GM13976 (cell line): ENCODE data around the gene PCNX2.

Source experiments
- DNase-seq: peaks from one replicate; pipeline ENCODE4 v3.0.0; 2012; ENCODE audit warnings: low spot score
- in situ Hi-C: fragments of 300-500 bp; cut with MboI; formaldehyde crosslinking; loops from one replicate; pipeline ENCODE4 v1.12.0; 2022; ENCODE audit warnings: low sequenced_read_pairs, mixed read lengths, inconsistent platforms; ENCODE audit not compliant: unreplicated experiment
- TF ChIP-seq, protein P1 (sequence below): IDR thresholded peaks from 2 replicates; pipeline ENCODE4 v1.5.1; 2012; ENCODE audit warnings: borderline replicate concordance, mild to moderate bottlenecking; ENCODE audit not compliant: insufficient read depth; ENCODE audit errors: extremely low read depth, missing control alignments, control extremely low read depth

PCNX2 gene

DNA sequence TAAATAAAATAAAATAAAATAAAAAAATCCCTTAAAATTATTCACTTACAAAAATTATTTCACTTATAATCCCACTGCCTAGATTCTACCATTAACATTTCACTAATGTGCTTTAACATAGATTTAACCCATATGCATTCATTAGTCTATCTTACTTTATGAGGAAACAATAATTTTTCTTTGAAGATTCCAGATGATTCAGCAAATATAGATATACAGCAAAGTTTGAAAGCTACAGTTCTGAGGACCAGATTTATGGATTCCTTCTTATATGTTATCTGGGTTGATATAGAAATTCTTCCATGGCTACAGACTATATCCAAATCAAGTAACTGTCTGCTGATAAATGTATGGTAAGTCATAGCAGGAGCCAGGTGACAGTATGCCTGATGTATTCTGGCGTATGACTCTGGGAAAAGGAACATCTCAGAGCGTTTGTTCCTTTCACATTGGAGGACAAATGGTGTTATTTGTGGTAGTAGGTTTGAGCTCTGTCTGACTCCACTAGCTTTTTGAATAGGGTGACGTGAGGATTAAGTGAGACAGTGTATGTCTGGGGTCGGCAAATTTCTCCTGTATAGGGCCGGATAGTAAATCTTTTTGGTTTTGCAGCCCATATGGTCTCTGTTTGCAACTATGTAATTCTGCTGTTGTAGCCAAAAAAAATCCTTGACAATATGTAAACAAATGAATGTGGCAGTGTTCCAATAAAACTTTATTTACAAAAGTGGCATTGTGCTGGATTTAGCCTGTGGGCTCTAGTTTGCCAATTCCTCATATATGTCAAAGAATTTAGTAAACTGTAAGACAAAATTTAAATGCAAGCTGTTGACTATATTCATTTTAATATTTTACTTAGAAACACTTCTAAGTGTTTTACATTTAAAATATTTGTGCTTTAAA is 41.3 kb upstream of the PCNX2 start:
- DNase-seq = no peak
- TF ChIP-seq, protein P1, sequence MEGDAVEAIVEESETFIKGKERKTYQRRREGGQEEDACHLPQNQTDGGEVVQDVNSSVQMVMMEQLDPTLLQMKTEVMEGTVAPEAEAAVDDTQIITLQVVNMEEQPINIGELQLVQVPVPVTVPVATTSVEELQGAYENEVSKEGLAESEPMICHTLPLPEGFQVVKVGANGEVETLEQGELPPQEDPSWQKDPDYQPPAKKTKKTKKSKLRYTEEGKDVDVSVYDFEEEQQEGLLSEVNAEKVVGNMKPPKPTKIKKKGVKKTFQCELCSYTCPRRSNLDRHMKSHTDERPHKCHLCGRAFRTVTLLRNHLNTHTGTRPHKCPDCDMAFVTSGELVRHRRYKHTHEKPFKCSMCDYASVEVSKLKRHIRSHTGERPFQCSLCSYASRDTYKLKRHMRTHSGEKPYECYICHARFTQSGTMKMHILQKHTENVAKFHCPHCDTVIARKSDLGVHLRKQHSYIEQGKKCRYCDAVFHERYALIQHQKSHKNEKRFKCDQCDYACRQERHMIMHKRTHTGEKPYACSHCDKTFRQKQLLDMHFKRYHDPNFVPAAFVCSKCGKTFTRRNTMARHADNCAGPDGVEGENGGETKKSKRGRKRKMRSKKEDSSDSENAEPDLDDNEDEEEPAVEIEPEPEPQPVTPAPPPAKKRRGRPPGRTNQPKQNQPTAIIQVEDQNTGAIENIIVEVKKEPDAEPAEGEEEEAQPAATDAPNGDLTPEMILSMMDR = no peak
- in situ Hi-C loops = no loop called here

DNA sequence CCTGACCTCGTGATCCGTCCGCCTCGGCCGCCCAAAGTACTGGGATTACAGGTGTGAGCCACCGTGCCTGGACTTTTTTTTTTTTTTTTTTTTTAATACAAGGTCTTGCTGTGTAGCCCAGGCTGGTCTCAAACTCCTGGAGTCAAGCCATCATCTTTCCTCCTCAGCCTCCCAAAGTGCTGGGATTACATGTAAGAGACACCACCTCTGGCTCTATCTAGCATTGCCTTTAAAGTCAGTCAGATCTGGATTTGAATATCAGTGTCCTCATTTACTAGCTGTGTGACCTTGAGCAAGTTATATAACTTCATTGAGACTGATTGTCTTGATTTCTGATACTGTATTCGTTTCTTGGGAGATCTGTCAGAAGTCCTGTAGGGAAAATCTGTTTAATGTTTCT is 38.6 kb upstream of the PCNX2 start:
- TF ChIP-seq, protein P1 = no peak
- in situ Hi-C loops = no loop called here
- no peak for DNase-seq

DNA sequence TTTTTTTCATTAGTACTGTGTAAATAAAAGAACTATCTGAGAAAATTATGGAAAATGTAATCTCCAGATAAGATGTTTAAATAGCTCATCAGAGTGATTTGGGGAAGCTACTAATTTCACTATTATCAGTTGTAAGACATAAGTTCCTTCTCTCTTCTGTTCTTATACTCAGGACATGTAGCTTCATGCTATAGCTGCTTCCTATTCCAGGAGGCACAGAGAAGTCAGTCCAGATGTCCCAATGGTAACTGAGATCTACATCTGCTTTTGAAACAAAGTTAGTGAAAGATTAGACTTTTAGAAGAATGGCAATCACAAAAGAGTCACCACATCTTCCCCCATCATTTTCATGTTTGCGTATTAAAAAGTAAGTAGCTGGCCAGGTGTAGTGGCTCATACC is 37.6 kb upstream of the PCNX2 start:
- TF ChIP-seq, protein P1 = no peak
- DNase-seq = no peak
- in situ Hi-C loops = no loop called here

DNA sequence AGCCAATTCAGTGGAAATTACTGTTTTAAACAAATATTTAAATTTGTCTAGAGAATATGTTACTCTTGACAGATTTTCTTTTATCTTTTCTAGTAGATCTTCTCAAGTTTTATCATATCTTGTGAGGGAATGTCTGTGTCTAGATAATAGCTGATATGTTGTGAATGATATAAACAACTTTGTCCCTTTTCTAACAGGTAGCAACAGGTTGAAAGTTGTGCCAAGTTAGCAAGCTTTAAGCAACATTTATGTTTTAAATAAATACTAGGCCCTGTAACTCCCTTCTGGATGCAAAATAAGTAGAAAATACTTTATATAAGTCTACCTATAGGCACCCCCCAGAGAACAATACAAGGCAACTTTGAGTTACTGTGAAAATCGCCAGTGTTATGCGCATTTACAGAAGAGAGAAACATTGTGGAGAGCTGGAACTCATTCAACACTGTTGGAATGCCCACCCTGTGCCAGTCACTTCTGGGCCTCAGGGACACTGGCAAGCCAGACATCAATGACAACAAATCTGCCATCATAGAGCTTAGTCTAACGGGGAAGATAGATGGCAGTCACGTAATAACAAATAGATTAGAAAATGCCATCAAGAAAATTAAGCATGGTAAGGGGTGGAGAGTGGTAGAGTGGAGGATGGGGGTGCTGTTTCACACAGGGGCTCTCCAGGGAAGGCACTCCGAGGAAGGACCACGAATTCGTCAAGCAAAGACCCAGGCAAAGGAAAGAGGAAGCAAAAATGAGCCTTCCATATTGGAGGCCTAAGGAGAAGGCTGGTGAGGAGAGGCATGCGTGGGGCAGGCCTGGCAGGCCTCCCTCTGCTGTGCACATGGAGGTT is 36.4 kb upstream of the PCNX2 start:
- no peak for DNase-seq
- in situ Hi-C loops = no loop called here
- TF ChIP-seq, protein P1 = no peak

DNA sequence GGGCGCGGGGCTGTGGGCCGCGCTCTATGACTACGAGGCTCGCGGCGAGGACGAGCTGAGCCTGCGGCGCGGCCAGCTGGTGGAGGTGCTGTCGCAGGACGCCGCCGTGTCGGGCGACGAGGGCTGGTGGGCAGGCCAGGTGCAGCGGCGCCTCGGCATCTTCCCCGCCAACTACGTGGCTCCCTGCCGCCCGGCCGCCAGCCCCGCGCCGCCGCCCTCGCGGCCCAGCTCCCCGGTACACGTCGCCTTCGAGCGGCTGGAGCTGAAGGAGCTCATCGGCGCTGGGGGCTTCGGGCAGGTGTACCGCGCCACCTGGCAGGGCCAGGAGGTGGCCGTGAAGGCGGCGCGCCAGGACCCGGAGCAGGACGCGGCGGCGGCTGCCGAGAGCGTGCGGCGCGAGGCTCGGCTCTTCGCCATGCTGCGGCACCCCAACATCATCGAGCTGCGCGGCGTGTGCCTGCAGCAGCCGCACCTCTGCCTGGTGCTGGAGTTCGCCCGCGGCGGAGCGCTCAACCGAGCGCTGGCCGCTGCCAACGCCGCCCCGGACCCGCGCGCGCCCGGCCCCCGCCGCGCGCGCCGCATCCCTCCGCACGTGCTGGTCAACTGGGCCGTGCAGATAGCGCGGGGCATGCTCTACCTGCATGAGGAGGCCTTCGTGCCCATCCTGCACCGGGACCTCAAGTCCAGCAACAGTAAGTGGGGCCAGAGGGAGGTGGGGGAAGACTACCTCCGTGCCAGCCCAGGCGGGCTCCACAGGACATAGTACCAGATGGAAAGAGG is 32.8 kb upstream of the PCNX2 start:
- in situ Hi-C loops = no loop called here
- DNase-seq = peak; percentile 36
- TF ChIP-seq, protein P1 = no peak

DNA sequence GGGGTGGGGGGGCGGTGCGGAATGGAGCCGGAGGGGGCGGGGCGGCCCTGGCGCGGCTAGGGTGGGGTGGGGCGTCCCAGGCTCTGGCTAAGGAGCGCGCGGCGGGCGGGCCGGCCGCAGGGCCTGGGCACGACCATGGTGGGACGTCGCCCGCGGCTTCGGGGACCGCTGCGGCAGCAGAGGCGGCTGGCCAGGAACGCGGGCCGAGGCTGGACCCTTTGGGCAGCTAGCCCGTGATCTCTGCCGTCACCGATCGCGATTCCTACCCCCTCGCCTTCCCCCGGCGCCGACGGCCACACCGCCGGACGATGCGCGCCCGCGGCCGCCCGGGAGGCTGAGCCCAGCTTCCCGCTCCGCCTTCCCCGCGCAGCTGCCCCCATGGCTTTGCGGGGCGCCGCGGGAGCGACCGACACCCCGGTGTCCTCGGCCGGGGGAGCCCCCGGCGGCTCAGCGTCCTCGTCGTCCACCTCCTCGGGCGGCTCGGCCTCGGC is 32.2 kb upstream of the PCNX2 start, which contains the start of gene MAP3K21:
MAP3K21 (plus strand) TSS at position 74 of the 491 bp plus-strand sequence; CDS start at position 379, 305 bp downstream.
- TF ChIP-seq, protein P1 = no peak
- DNase-seq = peak; percentile 26
- in situ Hi-C loops = no loop called here
